HCT116 (cell line): ENCODE measurements around the gene DLG2. TPM values are rescaled to one million over a fixed set of nuclear protein-coding genes. Genes with fewer than 3 reads are reported as not detected.

Source experiments
- ATAC-seq: fragments of 200-7000 bp; cut with Tn5 transposase; 2 replicates; pipeline ENCODE4 v1.9.1; 2020; ENCODE audit warnings: mild to moderate bottlenecking, moderate library complexity
- BruUV-seq: library from RNA; stranded (reverse); fragments of 400-500 nt; replicated peaks from 2 replicates; lab custom pipeline; 2021; lab: Mats Ljungman, UMichigan
- CTCF ChIA-PET: fragments of 300-600 bp; sonication (Branson Sonifier 250); formaldehyde crosslinking; loops from one replicate; lab custom pipeline; 2021; ENCODE audit warnings: antibody characterized with exemption; lab: Charles Lee
- POLR2A ChIA-PET: fragments of 300-600, 350-600 bp; sonication (Branson Sonifier 250); formaldehyde crosslinking; loops from one replicate; lab custom pipeline; 2021; ENCODE audit warnings: antibody characterized with exemption; lab: Charles Lee
- RAD21 ChIA-PET, 2 experiments: fragments of 300-600 bp; sonication (Branson Sonifier 250); formaldehyde crosslinking; loops; one replicate each; lab custom pipeline; 2023; ENCODE audit warnings: low total read pairs in 2 of 2; ENCODE audit not compliant: uncharacterized antibody in 2 of 2, unreplicated experiment in 2 of 2, low non-redundant PET in 1 of 2; lab: Charles Lee
- DNase-seq: peaks from one replicate; pipeline ENCODE4 v3.0.0-alpha.2; 2010; ENCODE audit warnings: low read depth, low spot score
- H2AFZ ChIP-seq: fragments of 200-600 bp; shearing (Covaris generic), sonication (generic); 2 replicates; pipeline ENCODE4 v1.6.1; 2017; ENCODE audit warnings: low read depth, mixed run types, mixed read lengths, antibody characterized with exemption, low read length; ENCODE audit not compliant: poor library complexity, severe bottlenecking
- H3K27ac ChIP-seq: 2 replicates; pipeline ENCODE4 v1.5.1; 2012; ENCODE audit warnings: low read depth, low read length
- H3K27me3 ChIP-seq: fragments of 200-600 bp; sonication (generic); 2 replicates; pipeline ENCODE4 v1.6.1; 2016; ENCODE audit warnings: mixed run types, low read length, mixed read lengths; ENCODE audit not compliant: insufficient read depth
- H3K36me3 ChIP-seq, 2 experiments: fragments of 200-500 bp in 1 of 2; fragments of 200-600 bp in 1 of 2; sonication (Bioruptor generic) in 1 of 2; sonication (generic) in 1 of 2; 2 replicates each; pipeline versions ENCODE4 v1.5.1 to v1.6.1; 2014 to 2016; ENCODE audit warnings: low read length in 2 of 2, inconsistent platforms in 1 of 2, mixed read lengths in 1 of 2, mixed run types in 1 of 2; ENCODE audit not compliant: insufficient read depth in 2 of 2, control insufficient read depth in 1 of 2
- H3K4me1 ChIP-seq, 2 experiments: fragments of 200-600 bp in 1 of 2; sonication (generic) in 1 of 2; 2 replicates each; pipeline versions ENCODE4 v1.5.1 to v1.6.1; 2012 to 2017; ENCODE audit warnings: low read length in 2 of 2, inconsistent platforms in 1 of 2, mild to moderate bottlenecking in 1 of 2, mixed read lengths in 1 of 2, mixed run types in 1 of 2, moderate library complexity in 1 of 2; ENCODE audit not compliant: insufficient read depth in 2 of 2, control insufficient read depth in 1 of 2
- H3K4me2 ChIP-seq: fragments of 200-600 bp; sonication (generic); 2 replicates; pipeline ENCODE4 v1.6.1; 2017; ENCODE audit warnings: mixed run types, low read length, mixed read lengths
- H3K4me3 ChIP-seq, 2 experiments: fragments of 200-600 bp in 1 of 2; sonication (generic) in 1 of 2; replicated peaks in 1 of 2; 2 replicates each; pipeline ENCODE4 v1.5.1; 2011 to 2016; ENCODE audit warnings: low read length in 2 of 2, control low read depth in 1 of 2, low read depth in 1 of 2, mild to moderate bottlenecking in 1 of 2, mixed read lengths in 1 of 2, mixed run types in 1 of 2
- H3K79me2 ChIP-seq: fragments of 200-600 bp; sonication (generic); 2 replicates; pipeline ENCODE4 v1.6.1; 2017; ENCODE audit warnings: mild to moderate bottlenecking, mixed run types, low read length, moderate library complexity, mixed read lengths; ENCODE audit not compliant: insufficient read depth
- H3K9ac ChIP-seq: fragments of 200-600 bp; sonication (generic); 2 replicates; pipeline ENCODE4 v1.6.1; 2016; ENCODE audit warnings: low read length, mixed read lengths
- H3K9me2 ChIP-seq: fragments of 200-600 bp; sonication (generic), shearing (Covaris generic); 2 replicates; pipeline ENCODE4 v1.6.1; 2017; ENCODE audit warnings: mixed run types, mild to moderate bottlenecking, moderate library complexity; ENCODE audit not compliant: insufficient read depth
- H3K9me3 ChIP-seq, 2 experiments: fragments of 200-500 bp in 1 of 2; fragments of 200-600 bp in 1 of 2; sonication (Bioruptor generic) in 1 of 2; sonication (generic) in 1 of 2; 2 replicates each; pipeline ENCODE4 v1.6.1; 2014 to 2017; ENCODE audit warnings: low read length in 2 of 2, mixed read lengths in 2 of 2, inconsistent platforms in 1 of 2, low read depth in 1 of 2, mild to moderate bottlenecking in 1 of 2, mixed run types in 1 of 2, moderate library complexity in 1 of 2; ENCODE audit not compliant: control insufficient read depth in 1 of 2, insufficient read depth in 1 of 2
- H4K20me1 ChIP-seq: fragments of 200-600 bp; sonication (generic), shearing (Covaris generic); 2 replicates; pipeline ENCODE4 v1.6.1; 2017; ENCODE audit warnings: mixed run types, mild to moderate bottlenecking, moderate library complexity; ENCODE audit not compliant: insufficient read depth
- CBX3 ChIP-seq: IDR thresholded peaks from 2 replicates; pipeline ENCODE4 v1.6.1; 2012; ENCODE audit warnings: low read depth
- CEBPB ChIP-seq: IDR thresholded peaks from 2 replicates; pipeline ENCODE4 v1.6.1; 2012; ENCODE audit warnings: low read depth
- EGR1 ChIP-seq: IDR thresholded peaks from 2 replicates; pipeline ENCODE4 v1.6.1; 2012; ENCODE audit warnings: low read depth
- ELF1 ChIP-seq: IDR thresholded peaks from 2 replicates; pipeline ENCODE4 v1.6.1; 2012; ENCODE audit warnings: low read depth, borderline replicate concordance
- EZH2 ChIP-seq: fragments of 200-600 bp; sonication (generic); IDR thresholded peaks from 2 replicates; pipeline ENCODE4 v1.6.1; 2017; ENCODE audit warnings: antibody characterized with exemption, mixed run types
- FOSL1 ChIP-seq: IDR thresholded peaks from 2 replicates; pipeline ENCODE4 v1.6.1; 2012; ENCODE audit warnings: low read depth
- SIN3A ChIP-seq: IDR thresholded peaks from 2 replicates; pipeline ENCODE4 v1.6.1; 2012; ENCODE audit warnings: low read depth
- intact Hi-C: fragments of 100-400 bp; cut with micrococcal nuclease; formaldehyde crosslinking; loops from 2 replicates; pipeline ENCODE4 v1.10.0; 2022
- total RNA-seq: library from RNA; stranded (reverse); gene quantifications from one replicate; pipeline ENCODE4 v1.2.1, GENCODE V29; 2021; ENCODE audit not compliant: unreplicated experiment
- TF ChIP-seq, protein P1 (sequence below): IDR thresholded peaks from 2 replicates; pipeline ENCODE4 v1.6.1; 2012
- TF ChIP-seq, protein P2 (sequence below): IDR thresholded peaks from 2 replicates; pipeline ENCODE4 v1.6.1; 2012; ENCODE audit warnings: low read depth
- TF ChIP-seq, protein P3 (sequence below), 3 experiments: fragments of 200-600 bp in 1 of 3; sonication (generic) in 1 of 3; IDR thresholded peaks in 2 of 3; conservative IDR thresholded peaks in 1 of 3; 2 replicates each; pipeline ENCODE4 v1.5.1; 2012 to 2017; ENCODE audit warnings: low read depth in 2 of 3, low read length in 2 of 3, antibody characterized with exemption in 1 of 3, borderline replicate concordance in 1 of 3, control low read depth in 1 of 3, mild to moderate bottlenecking in 1 of 3, mixed read lengths in 1 of 3, mixed run types in 1 of 3, moderate library complexity in 1 of 3; ENCODE audit not compliant: insufficient read depth in 1 of 3

Gene DLG2
- total RNA-seq, 1 experiment from 2014 or later, result 2.4 TPM

DNA sequence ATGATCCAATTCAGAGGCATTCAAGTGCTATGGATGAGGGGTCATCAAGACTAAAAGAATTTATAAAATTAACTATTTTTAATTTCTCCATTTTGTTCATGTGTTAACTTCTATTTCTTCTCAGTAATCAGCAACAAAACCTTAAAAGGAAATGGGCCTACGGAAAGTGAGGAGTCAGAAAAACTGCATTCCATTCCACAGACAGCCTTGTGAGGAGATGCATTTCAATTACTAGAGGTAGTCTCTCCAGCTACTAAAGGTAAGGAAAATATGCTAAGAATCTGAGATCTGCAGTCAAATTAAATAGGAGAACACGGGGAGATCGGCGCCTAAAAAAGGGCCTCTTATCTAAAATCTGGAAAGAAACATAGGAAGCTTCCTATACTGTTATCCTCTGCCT is 661.7 kb downstream of the DLG2 start:
- no peak overlapping the region for H3K4me2 ChIP-seq
- no peak for DNase-seq
- ChIA-PET RAD21 (no interaction called here), CTCF (no interaction called here), POLR2A (no interaction called here)
- no peak for TF ChIP-seq FOSL1
- no peak for TF ChIP-seq EZH2
- TF ChIP-seq ELF1, result no peak
- TF ChIP-seq, protein P1, sequence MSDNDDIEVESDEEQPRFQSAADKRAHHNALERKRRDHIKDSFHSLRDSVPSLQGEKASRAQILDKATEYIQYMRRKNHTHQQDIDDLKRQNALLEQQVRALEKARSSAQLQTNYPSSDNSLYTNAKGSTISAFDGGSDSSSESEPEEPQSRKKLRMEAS, result no peak
- TF ChIP-seq, protein P2, sequence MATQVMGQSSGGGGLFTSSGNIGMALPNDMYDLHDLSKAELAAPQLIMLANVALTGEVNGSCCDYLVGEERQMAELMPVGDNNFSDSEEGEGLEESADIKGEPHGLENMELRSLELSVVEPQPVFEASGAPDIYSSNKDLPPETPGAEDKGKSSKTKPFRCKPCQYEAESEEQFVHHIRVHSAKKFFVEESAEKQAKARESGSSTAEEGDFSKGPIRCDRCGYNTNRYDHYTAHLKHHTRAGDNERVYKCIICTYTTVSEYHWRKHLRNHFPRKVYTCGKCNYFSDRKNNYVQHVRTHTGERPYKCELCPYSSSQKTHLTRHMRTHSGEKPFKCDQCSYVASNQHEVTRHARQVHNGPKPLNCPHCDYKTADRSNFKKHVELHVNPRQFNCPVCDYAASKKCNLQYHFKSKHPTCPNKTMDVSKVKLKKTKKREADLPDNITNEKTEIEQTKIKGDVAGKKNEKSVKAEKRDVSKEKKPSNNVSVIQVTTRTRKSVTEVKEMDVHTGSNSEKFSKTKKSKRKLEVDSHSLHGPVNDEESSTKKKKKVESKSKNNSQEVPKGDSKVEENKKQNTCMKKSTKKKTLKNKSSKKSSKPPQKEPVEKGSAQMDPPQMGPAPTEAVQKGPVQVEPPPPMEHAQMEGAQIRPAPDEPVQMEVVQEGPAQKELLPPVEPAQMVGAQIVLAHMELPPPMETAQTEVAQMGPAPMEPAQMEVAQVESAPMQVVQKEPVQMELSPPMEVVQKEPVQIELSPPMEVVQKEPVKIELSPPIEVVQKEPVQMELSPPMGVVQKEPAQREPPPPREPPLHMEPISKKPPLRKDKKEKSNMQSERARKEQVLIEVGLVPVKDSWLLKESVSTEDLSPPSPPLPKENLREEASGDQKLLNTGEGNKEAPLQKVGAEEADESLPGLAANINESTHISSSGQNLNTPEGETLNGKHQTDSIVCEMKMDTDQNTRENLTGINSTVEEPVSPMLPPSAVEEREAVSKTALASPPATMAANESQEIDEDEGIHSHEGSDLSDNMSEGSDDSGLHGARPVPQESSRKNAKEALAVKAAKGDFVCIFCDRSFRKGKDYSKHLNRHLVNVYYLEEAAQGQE, result no peak
- TF ChIP-seq SIN3A, result no peak
- TF ChIP-seq, protein P3, sequence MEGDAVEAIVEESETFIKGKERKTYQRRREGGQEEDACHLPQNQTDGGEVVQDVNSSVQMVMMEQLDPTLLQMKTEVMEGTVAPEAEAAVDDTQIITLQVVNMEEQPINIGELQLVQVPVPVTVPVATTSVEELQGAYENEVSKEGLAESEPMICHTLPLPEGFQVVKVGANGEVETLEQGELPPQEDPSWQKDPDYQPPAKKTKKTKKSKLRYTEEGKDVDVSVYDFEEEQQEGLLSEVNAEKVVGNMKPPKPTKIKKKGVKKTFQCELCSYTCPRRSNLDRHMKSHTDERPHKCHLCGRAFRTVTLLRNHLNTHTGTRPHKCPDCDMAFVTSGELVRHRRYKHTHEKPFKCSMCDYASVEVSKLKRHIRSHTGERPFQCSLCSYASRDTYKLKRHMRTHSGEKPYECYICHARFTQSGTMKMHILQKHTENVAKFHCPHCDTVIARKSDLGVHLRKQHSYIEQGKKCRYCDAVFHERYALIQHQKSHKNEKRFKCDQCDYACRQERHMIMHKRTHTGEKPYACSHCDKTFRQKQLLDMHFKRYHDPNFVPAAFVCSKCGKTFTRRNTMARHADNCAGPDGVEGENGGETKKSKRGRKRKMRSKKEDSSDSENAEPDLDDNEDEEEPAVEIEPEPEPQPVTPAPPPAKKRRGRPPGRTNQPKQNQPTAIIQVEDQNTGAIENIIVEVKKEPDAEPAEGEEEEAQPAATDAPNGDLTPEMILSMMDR (IDR thresholded peaks at IDR 0.05 in 2 of 3, conservative IDR thresholded peaks at IDR 0.05 in 1 of 3; ENCODE audit: borderline replicate concordance in 1 of 3, insufficient read depth in 1 of 3, low read depth in 2 of 3, low read length in 2 of 3), result no peak
- no peak for TF ChIP-seq CBX3
- no peak for TF ChIP-seq EGR1
- no peak for TF ChIP-seq CEBPB
- no peak overlapping the region for H2AFZ ChIP-seq
- intact Hi-C loops, result no loop called here
- H3K9me2 ChIP-seq, result no peaks in the 10 kb centered on the region
- H3K27ac ChIP-seq, result no peak overlapping the region
- no peak for ATAC-seq
- no peaks in the 10 kb centered on the region for H3K79me2 ChIP-seq
- no peak overlapping the region for H3K9ac ChIP-seq
- no peaks in the 10 kb centered on the region for H4K20me1 ChIP-seq
- no peaks in the 10 kb centered on the region for H3K4me1 ChIP-seq
- no peak overlapping the region for H3K4me3 ChIP-seq
- no peaks in the 10 kb centered on the region; the same call in none of the 2 replicates for H3K27me3 ChIP-seq
- no peaks in the 10 kb centered on the region for H3K9me3 ChIP-seq
- BruUV-seq, result no TSS peak
- H3K36me3 ChIP-seq, result no peaks in the 10 kb centered on the region
